D721Med (cell line): ENCODE data around the gene RAB3C.

Experiments used
- DNase-seq: peaks from one replicate; pipeline ENCODE4 v3.0.0; 2011; ENCODE audit warnings: low spot score; ENCODE audit not compliant: insufficient read length
- FAIRE-seq: peaks from 2 replicates; lab custom pipeline; 2011; peaks lifted over from hg19 to GRCh38; lab: Jason Lieb, UNC
- TF ChIP-seq, protein P1 (sequence below): IDR thresholded peaks from 2 replicates; pipeline ENCODE4 v1.5.1; 2012; ENCODE audit warnings: mild to moderate bottlenecking, control low read depth; ENCODE audit not compliant: insufficient read depth; ENCODE audit errors: missing control alignments

The RAB3C gene

DNA sequence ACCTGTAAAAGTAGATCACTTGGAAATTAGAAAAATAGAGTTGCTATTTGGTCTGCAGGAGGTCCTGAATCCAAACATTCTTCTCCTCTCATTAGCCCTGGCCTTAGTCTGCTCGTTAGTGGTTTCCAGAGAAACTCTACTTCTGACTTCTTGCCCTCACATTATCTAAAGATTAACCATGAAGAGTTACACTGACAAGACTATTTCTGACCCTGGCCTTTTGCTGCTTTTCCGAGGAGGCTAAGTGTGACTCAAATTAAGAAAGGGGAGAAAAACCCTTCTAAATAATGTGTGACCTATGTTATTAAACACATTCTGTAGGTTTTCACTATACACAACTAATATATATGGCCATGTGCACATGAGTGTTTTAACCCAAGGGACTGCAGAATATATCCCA, 302.4 kb downstream of the RAB3C start:
- TF ChIP-seq, protein P1, sequence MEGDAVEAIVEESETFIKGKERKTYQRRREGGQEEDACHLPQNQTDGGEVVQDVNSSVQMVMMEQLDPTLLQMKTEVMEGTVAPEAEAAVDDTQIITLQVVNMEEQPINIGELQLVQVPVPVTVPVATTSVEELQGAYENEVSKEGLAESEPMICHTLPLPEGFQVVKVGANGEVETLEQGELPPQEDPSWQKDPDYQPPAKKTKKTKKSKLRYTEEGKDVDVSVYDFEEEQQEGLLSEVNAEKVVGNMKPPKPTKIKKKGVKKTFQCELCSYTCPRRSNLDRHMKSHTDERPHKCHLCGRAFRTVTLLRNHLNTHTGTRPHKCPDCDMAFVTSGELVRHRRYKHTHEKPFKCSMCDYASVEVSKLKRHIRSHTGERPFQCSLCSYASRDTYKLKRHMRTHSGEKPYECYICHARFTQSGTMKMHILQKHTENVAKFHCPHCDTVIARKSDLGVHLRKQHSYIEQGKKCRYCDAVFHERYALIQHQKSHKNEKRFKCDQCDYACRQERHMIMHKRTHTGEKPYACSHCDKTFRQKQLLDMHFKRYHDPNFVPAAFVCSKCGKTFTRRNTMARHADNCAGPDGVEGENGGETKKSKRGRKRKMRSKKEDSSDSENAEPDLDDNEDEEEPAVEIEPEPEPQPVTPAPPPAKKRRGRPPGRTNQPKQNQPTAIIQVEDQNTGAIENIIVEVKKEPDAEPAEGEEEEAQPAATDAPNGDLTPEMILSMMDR: no peak
- no peak for DNase-seq
- no peak for FAIRE-seq

DNA sequence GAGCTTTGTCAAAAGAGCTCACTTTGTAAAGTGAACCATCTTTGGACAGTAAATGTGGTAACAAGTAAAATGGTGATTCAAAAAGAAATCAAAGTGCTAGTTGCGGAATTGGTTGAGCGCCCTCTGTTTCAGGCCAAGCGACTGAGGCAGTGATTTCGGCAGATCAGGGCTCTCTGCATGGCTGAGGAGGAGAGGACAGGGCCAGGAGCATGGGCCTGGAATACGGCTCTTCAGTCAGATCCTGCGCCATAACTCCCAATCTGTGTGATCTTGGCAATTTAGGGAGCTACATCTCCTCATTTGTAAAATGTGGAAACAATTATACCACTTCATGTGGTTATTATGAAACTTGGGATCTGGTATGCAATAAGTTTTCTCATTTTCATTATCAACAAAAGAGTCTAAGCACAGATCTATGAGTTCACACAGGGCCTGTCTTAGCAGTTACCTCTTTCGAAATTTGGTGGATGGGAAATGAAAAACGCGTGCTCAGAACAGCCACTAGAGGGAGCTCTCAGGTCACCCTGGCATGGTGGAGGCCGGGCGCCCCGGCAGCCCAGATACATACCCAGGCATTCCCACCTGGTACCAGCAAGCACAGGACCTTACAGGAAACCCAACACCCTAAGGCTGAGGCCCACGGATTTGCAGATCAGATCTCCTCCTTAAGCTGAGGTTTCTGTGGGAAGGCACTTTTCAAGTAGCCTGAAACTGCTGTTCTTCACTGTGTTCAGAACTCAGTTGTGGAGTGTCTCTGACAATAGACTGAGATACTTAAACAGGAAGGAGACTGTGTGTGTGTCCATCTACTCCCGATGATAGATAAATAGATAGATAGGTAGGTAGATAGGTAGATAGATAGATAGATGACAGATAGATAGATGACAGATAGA, 303.7 kb downstream of the RAB3C start:
- peak; percentile 63 for FAIRE-seq
- DNase-seq: no peak
- TF ChIP-seq, protein P1: peak; percentile 70

DNA sequence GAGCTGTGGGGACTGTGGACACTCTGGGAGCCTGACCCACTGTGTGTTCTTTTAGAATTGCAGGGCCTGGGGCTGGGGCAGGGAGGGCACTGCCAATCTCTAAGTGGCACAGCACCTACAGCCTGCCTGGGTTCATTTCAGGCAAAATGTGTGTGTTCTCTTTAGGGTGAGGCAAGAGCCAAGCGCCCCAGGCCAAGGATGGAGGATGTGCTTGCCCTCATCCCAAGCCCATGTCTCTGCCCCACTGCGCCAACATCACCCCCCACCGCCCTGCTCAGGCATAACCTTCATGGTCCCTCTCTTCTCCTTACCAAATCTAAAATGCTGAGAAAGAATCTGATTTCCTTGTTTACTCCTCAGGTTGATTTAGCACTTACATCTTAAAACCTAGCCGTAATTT, 304.4 kb downstream of the RAB3C start:
- FAIRE-seq (no peak), DNase-seq (no peak)
- TF ChIP-seq, protein P1: no peak

DNA sequence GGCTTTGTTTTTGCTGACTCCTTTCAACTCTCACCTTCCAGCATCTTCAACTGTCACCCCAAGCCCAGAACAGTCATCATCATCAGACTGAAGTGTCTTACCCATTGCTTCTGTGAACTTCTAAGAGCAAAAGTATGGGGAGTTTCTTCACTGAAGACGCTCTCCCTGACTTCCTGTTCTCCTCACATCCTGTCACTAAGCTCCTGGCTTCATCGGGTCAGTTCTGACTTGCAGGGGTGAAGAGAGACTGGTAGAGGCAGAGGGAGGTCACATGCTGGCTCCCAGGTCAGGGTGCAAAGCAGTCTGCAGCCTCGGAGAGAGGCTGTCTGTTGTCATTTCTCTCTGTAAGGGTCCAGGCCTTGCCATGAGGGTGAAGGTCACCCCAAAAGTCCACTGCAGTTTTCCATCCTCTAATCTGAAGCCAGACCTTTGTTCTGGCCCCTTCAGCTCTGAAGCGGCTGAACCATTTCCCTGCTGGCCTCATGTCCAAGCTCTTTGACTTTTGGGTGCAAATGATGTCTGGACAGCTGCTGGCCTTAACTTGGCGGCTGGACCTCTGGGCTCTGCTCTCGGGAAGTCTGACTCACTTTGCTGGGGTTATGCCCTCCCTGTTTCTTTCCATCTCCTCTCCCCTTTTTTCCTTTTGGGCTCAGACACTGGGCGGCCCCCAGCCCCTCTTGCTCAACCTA, 305.0 kb downstream of the RAB3C start:
- TF ChIP-seq, protein P1: no peak
- no peak for FAIRE-seq
- no peak for DNase-seq

DNA sequence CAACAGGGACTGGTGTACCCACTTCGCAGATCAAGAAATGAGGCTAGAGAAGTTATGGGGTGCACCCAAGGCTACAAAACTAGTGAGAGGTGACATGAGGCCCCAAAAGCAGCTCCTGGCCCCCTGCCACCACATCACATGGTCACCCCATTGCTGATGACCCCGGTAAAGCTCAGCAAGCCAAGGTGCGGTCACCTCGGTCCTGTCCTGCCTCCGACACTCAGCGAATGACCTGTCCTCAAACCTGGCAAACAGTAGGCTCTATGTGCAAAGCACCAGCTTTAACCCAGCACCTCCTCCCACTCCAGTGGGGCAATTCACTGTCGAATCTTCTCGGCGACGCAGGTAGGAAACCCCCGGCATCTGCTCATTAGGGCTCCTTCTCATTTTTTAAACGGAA, 307.4 kb downstream of the RAB3C start:
- DNase-seq (no peak), FAIRE-seq (no peak)
- TF ChIP-seq, protein P1: no peak

DNA sequence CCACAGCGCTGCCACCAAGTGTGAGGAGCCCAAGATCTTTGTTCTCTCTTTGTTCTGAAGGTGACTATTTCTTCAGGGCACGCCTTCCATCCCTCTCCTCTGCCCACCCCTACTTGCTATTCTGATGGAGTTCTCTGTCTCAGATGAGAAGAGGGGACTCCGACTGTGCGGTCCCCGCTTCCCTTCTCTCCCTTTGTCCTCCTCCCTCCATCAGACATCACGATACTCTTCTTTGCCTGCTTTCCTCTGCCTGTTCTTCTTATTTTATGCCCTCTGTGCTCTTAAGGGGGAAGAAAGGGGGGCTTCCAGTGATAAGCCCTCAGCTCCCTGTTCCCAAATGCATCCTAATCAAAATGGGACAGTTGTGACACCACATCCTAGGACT, 307.8 kb downstream of the RAB3C start:
- DNase-seq (no peak), FAIRE-seq (no peak)
- TF ChIP-seq, protein P1: no peak
